Measurements from ENCODE around the gene EHD1. TPM values are rescaled to one million over a fixed set of nuclear protein-coding genes. Genes with fewer than 3 reads are reported as not detected.

Gene EHD1
- total RNA-seq, 1 donor from 2014 or later = 85.6 TPM

DNA sequence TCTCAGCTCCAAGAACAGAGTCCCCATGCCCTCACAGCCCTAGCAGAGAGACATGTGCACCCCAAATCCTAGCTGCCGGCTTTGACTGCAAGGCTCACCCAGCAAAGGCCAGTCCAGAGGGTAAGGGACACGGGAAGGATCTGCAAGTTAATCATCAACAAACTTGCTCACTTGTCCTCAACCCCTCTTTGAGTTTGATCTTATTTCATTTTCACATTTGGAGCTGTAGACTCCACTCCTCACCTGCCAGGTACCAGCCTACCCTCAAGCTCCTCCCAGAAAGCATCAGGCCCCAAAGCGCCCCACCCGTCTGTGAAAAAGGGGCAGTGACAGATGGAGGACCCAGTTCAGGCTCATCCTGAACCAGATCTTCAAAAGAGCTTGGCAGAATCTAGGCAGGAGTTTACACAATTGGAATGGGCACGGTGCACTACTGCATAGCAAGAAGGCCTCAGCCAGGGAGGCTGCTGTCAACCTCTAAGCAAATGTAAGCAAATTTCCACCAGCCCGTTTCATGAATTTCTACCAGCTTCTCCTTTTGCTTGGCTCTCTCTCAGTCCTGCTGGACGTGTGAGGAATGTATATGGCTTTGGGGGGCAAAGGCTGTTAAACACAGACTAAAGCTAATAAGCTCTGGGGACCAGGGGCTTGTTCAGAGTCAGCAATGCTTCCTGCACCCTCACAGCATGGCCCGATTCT lies 5.5 kb downstream of the EHD1 start:
- no peak for DNase-seq (ENCODE audit: low spot score)

DNA sequence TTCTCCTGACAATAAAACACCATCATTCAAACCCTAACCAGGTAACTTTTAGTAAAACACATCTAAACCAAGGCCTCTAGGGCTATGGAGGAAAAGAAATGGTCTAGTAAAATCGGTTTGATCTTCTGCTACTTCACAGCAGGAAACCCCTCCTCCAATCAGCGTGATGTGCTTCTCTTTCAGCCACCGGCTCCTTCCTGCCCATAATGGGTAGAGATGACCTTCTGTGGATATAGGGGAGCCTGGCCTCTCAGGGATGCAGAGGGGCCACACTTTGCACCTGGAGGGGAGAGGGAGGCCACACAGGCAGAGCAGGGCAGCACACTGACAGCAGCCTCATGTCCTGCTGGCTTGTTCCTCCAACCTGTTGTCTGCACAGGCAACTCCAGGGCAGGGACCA lies 6.9 kb downstream of the EHD1 start:
- no peak for DNase-seq (ENCODE audit: low spot score)

DNA sequence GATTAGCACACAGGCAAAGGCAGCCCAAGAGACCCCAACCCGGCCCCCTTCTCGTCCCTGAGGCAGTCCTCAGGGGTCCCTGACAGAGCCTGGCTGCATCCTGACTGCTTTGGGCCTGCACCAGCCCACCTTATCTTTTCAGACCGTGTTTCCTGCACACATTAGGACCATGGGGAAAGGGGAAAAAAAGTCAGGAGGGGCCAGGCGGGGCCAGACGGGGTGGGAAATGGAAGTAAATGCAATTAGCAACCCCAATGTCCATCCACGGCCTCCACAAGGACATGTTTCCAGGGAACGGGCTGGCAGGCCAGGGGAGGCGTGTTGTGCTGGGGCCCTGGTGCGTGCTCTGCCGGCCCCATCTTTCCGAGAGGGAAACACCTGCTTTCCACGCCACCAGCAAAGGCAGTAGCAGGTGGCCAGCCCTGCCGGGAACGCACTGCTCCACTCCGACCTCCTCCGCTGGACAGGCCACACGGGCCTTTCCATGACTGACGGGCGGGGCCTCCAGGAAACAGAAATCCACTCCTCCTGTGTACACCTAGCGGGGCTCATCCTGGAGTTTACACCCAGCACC lies 7.4 kb downstream of the EHD1 start:
- DNase-seq (ENCODE audit: low spot score) = no peak

DNA sequence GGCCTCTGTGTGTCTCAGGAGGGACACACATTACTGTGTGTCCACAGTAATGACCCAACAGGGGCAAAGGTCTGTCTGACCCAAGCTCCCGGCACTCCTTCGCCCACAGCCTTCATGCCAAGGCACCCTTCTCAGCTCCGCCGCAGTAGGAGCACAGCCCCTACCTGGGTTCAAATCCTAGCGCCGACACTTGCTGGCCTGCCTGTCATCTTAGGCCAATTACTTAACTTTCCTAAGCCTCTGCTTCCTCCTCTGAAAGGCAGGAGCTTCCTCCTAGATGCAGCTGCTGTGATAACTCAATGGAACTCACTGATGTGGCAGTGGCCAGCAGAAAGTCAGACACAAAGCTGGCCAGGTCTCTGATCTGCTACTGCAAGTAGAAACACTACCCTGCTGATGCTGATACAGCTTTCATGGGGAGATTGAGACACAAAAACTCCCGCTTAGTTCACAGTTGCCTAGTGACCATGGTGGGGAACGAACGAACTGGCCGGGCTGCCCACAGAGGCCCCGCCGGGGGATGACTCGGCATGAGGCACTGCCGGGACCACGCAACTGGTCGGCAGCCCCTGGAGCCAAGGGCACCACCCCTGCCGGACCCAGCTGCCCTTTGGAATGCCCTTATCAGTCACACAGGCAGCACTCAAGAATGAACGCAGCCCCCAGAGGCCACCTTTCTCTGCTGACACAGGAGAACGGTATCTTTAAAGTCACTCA lies 8.1 kb downstream of the EHD1 start:
- DNase-seq (ENCODE audit: low spot score) = no peak

DNA sequence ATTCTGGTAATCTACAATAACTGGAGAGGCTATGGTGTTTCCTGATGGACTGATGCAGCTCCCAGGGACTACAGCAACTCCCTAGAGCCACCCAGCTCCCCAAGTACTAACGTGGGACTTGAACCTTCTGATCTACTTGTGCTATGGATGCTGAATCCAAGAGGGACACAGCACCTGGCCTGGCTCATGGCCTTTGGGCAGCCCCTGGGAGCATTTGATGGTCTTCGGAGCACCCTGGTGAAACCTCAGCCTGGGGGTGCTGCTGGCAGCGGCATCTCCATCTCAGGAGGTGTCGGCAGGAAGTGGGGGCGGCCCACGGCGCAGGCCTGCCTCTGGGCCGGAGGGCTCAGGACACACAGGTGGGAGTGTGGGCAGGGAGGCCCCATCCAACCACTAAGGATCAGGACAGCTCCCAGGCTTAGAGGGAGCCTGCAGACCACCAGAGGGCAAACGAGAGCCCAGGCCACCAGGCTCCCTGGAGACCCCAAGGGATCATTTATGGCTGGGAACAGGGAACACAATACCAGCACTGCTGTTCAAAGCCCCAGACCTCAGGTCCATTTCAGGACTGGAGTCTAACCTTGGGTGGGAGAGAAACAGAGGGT lies 8.7 kb downstream of the EHD1 start:
- DNase-seq (ENCODE audit: low spot score) = no peak

DNA sequence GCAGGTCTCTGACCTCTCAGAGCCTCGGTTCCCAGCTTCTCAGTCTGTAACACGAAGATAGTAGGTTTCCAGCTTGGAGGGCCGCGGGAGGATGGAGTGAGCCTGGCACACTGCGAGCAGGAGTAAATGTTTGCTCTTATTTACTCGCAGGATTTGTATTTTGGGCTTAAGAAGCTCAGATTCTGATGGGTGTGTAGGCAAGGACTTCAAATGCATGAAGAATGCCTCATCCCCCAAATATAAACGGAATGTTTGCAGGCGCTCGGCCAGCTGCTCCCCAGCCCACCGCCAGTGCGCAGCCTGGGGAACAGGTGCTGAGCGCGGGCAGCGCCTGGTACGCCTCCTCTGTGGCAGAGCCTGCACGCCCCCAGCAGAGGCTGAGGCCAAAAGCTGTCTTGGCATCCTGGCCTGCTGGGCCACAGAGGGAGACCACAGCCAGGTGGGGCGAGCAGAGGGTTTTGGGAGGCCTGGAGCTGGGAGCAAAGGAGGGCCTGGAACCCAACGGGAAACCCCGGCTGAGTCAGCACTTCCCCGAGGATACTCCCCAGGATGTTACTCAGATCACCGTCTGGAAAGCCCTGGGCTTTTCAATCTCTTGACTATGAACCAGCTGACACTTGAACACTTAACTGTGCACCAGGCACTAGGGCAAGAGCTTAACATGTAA lies 9.4 kb downstream of the EHD1 start:
- no peak for DNase-seq (ENCODE audit: low spot score)

DNA sequence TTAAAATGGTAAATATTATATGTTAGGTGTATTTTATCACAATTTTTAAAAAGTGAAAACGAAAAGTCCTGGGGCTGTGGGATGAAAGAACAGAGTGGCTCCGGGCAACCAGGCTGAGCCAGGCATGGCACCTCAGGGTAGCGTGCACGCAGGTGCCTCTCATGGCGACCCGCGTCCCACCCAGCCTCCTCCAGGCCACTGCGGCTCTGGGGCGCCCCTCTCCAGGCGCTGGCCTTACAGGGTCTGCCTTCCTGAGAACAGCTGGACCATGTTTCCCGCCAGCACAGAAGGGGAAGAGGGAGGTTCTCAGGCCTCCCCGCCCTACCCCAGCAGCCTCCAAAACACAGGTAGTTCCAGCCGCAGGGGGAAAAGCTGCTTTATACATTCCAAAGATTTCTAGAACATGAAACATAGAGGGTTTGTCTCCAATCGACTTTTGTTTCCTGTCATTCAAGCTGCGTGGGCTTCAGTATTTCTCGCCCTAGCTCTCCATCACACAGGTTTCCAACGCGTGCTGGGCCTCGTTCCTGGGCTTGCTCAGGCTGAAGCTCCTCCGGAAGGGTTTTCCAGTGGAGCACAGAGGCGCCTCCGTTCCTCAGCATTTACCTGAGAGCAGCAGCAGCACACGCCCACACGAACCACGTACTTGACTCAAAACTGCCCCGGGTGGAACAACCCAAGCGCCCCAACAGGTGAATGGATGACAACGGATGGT lies 10.5 kb downstream of the EHD1 start:
- DNase-seq (ENCODE audit: low spot score) = no peak

DNA sequence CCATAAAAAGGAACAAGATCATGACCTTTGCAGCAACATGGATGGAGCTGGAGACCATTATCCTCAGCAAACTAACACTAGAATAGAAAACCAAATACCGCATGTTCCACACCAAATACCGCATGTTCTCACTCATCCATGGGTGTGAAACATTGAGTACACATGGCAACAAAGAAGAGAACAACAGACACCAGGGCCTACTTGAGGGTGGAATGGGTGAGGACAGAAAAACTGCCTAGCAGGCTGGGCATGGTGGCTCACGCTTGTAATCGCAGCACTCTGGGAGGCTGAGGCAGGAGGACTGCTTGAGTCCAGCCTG lies 12.3 kb downstream of the EHD1 start:
- DNase-seq (ENCODE audit: low spot score) = no peak

DNA sequence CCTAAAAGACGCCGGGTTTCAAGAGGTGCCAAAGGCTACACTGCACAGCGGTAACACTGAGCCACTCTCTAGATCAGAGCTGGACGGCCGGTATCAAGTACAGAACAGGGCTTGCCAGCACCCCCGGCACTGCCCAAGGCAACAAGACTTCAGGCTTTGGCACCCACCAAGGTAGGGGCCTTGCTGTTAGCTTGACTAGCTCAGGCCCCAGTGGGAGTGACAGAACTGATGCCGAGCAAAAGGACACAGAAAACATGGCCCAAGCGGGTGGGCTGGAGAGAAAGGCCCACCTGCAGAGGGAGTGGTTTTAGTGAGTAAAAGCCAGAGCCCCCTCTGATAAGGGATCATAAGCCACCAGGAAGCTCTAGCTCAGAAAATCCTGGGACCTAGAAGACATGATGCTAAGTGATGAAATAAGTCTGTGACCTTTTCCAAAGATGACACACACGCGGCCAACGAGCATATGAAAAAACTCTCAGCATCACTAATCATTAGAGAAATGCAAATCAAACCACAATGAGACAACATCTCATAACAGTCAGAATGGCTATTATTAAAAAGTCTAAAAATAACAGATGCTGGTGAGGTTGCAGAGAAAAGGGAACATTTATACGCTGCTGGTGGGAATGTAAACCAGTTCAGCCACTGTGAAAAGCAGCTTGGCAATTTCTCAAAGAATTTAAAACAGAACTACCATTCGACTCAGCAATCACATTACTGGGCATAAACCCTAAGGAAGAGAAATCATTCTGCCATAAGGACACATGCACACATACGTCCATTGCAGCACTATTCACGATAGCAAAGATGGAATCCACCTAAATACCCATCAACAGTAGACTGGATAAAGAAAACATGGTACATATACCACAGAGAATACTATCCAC lies 12.9 kb downstream of the EHD1 start:
- no peak for DNase-seq (ENCODE audit: low spot score)

DNA sequence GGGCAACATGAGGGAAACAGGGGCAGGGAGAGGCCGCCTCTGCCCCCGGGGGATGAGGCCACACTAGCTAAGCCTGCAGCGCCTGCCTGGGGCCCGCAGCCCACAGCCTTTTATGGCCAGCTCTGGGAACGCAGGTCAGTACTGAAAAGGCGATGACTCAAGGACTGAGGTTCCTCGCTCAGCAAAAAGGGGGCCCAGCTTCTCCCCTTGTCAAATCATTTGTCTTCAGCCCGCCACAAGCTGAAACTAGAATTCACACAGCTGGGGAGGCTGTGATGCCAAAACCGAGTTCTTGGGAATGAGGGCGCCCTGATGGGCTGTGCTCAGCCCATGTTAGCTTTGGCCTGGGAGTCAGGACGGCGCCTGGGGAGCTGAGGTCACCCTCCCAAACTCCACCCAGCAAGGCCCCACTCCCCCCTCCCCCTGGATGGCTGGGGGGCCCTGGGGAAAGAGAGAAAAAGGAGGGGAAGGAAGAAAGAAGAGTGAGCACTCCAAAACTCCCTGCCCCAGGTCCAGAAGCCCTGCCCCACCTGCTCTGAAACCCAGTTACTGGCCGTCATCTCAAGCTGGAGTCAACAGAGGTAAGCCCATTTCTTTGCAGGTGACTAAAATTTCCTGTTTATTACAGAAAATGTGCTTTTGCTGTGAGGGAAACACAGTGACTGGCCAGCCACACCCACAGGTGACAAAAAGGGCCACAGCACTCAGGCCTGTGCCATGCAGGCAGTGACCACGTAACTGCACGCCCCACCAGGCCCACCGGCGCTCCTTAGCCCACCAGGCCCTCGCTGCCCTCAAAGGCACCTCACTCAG lies 13.7 kb downstream of the EHD1 start:
- DNase-seq (ENCODE audit: low spot score) = no peak

DNA sequence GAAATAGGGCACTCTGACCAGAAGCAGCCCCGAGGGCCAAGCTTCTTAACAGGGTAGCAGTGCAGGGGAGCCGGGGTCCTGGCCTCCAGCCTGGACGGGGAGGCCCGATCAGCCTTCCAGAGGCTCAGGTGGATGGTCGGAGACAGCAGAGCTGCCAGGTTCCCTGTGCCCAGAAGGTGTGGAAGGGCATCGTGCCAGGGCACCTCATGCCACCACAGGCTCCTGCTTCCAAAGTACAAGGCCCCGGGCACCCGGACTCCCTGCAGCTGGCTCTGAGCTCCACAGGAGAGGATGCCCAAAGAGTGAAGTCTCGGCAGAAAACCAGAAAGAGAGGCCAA lies 14.3 kb downstream of the EHD1 start:
- no peak for DNase-seq (ENCODE audit: low spot score)

DNA sequence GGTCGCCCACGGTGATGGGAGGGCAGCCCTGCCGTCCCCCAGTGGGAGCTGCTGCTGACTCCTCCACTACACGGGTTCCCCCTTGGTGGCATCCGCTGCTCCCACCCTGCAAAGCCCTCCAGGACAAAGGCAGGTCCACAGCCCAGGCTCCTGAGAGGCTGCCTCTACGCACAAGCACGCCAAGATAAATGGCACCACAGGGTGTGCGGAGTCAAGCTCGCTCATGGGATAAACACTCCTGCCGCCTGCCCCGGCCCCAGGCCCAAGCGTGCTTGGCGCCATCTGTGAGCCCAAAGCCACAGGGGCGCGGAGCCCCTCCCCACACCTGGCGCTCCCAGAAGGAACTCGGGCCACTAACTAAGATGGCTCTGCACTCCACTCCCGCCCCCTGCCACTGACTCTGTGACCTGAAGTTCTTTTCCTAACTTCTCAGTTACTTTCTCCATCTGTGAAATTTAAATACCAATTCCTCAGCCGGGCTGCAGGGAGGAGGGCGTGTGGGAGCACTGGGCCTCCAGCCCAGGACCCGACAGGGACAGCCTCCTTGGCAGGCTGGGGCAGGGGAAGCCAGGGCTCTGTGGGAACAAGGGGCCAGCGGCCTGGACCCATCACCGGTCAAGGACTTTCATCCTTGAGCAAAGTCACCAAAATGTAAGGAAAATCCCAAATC lies 14.9 kb downstream of the EHD1 start:
- no peak for DNase-seq (ENCODE audit: low spot score)

DNA sequence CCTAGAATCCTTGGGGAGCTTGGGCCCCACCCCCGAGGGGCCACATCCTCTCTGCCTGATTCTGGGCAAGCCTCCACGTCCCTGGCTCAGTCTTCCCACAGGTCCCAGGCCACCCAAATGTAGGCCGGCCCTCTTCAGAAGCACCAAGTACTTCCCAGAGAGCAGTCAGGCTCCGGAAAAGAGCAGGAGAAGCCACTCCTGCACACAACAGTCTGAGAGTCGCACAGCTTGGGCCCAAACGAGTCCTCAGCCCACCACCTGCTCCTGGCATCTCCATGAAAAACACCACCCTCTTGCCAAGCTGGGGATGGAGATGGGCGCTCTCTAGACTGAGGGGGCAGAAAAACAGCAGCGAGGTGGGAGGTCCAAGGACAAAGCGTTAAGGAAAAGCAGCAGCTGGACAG lies 15.4 kb downstream of the EHD1 start:
- no peak for DNase-seq (ENCODE audit: low spot score)

DNA sequence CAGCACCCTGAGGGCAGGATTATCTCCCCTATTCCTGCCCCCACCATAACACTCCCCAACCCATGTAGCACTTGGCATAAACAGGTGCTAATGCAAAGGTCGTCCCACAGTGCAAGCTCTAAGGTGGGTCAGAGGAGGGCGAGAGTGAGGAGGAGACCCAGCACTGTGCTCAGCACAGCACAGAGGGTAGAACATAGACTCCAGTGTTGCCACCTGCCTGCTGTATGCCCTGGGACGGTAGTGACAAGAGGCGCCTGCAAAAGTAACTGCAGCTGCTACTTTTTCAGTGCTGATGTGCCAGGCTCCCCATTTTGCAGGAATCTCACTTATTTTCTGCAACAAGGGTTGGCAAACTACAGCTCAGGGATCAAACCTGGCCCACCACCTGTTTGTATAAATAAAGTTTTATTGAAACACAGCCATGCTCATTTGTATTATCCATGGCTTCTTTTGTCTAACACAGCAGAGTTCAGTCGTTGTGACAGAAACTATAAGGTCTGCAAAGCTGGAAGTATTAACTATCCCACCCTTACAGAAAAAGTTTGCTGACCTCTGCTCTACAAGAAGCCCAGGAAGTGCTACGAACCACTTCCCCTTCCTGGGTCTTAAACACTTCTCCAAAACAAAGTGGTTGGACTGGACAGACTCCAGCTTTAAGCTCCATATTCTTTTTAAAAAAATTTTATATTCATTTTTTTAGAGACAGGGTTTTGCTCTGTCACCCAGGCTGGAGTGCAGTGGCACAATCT lies 17.0 kb downstream of the EHD1 start:
- no peak for DNase-seq (ENCODE audit: low spot score)

DNA sequence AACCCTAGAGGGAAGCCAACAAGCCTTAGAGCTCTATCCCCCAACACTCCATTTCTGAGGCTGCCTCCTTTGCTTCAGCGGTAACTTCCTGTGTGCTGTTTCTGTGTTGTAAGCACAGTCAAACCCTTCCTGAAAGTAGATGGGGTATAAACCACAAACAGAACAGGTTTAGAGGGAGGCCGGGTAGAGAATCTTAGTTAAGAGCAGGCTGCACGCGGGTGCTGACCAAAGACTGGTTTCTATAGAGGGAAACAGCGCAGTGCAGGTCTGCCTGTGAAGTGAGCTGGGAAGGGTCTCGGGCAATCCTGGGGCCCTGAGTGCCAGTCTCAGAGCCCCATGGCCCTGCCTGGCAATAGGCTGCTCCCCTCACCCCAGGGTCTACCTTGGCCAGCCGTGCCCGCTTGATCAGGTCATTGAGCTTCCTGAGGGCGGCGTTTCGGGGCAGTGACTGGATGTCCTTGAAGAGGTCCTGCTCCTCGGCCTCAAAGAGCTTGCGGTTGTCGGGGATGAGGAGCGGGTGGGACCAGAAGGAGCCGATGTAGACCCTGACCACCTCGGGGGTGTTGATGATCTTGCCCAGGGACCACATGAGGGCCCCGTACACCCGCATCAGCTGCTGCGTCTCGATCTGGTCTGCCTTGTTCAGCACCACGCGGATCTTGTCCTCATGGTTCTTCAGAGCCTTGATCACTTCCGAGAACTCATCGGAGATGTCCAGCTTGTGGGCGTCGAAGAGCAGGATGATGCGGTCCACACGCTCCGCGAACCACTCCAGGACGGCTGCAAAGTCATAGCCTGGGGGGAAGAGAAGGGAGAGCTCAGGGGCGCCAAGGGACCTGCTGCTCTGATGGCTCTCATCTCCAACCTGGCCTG lies 18.6 kb downstream of the EHD1 start:
- DNase-seq (ENCODE audit: low spot score) = no peak

DNA sequence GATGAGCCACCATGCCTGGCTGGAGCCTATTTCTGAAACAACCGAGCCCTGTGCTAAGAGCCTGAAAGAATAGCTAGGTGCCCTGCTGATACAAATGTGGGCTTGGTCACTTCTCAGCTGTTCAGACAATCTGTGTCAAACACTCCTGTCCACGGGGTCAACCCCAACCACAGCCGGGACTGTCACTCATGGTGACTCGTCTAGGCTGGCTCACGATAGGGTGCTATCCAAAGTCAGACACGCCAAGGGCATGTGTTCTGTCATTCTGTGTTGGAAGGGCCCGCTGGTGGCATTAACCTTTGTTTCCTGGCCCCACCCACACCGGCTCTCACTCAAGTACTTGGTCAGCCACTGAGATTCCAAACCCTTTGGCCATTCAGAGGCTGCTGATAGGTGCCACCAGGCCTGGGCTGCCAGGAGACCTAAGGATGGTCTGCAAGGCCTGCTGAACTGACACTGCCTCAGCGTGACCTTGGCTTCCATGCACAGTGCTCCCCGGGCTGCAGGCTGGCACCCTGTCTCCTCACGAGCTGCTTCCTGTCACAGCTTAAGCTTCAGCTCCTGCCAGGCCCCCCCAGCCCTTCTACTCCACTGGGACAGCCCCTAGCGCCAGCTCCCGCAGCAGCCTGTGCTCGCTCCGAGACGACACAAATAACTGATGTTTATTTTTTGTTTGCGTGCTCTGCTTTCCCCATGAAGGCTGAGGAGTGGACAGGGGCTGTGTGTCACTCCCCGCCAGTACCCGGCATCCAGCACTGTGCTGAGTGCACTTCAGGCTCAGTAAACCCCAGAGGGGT lies 19.8 kb downstream of the EHD1 start:
- DNase-seq (ENCODE audit: low spot score) = no peak

DNA sequence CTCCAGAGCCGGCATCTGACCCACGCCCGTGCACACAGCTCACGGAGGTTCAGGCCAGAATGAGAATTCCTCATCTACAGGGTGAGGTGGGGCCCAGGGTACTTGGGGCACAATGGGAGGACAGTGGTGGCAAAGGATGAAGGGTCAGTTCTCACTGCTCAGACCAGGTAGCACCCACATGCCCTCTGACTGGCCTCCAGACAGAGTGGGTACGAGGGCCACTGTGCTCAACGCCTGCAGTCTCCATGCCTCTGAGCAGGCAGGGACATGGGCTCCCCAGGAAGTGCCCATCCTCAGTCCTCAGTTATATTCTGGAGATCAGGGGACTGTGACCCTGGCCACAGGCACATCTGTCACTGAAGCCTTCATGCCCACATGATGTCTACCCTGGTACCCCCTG lies 20.9 kb downstream of the EHD1 start:
- no peak for DNase-seq (ENCODE audit: low spot score)
